T follicular helper cell (primary cell): ENCODE results near the gene ME3.

ENCODE experiments used
- DNase-seq: peaks from one replicate; pipeline ENCODE4 v3.0.0-alpha.2; 2020; ENCODE audit warnings: low read depth

The ME3 gene

GRCh38 chr11:86460461-86461385, 211.7 kb downstream of the ME3 start:
- DNase-seq = no peak

GRCh38 chr11:86459682-86460460, 212.5 kb downstream of the ME3 start:
- no peak for DNase-seq

GRCh38 chr11:86459002-86459385, 213.4 kb downstream of the ME3 start:
- no peak for DNase-seq

- DNase-seq = no peak
Measured at GRCh38 chr11:86458294-86459001, 214.0 kb downstream of the ME3 start.

GRCh38 chr11:86456075-86456939, 216.1 kb downstream of the ME3 start:
- DNase-seq = peak; percentile 43

- DNase-seq = no peak
Measured at GRCh38 chr11:86453290-86454030, 219.0 kb downstream of the ME3 start.

GRCh38 chr11:86449993-86450629, 222.3 kb downstream of the ME3 start:
- DNase-seq = no peak

GRCh38 chr11:86447763-86448480, 224.5 kb downstream of the ME3 start:
- no peak for DNase-seq

- no peak for DNase-seq
Measured at GRCh38 chr11:86446924-86447285, 225.5 kb downstream of the ME3 start.

- DNase-seq = no peak
Measured at GRCh38 chr11:86446163-86446923, 226.1 kb downstream of the ME3 start.

- DNase-seq = no peak
Measured at GRCh38 chr11:86444981-86445380, 227.4 kb downstream of the ME3 start.

GRCh38 chr11:86443415-86443814, 229.0 kb downstream of the ME3 start:
- no peak for DNase-seq

- no peak for DNase-seq
Measured at GRCh38 chr11:86442827-86443226, 229.6 kb downstream of the ME3 start.

- DNase-seq = no peak
Measured at GRCh38 chr11:86442420-86442819, 230.0 kb downstream of the ME3 start.

GRCh38 chr11:86440843-86441242, 231.6 kb downstream of the ME3 start:
- no peak for DNase-seq

- no peak for DNase-seq
Measured at GRCh38 chr11:86440305-86440716, 232.1 kb downstream of the ME3 start.

- no peak for DNase-seq
Measured at GRCh38 chr11:86438685-86439084, 233.7 kb downstream of the ME3 start.

GRCh38 chr11:86435711-86436110, 236.7 kb downstream of the ME3 start:
- no peak for DNase-seq
